Mammary epithelial cell (primary cell): ENCODE results near the gene PDZD4.

Experiments used
- EZH2 ChIP-seq: IDR thresholded peaks from 2 replicates; pipeline ENCODE4 v1.6.1; 2012; ENCODE audit warnings: low read length, inconsistent platforms, borderline replicate concordance
- TF ChIP-seq, protein P1 (sequence below), 2 donors: IDR thresholded peaks in 1 of 2; conservative IDR thresholded peaks in 1 of 2; 2 replicates each; pipeline ENCODE4 v1.5.1; 2011 to 2012; ENCODE audit warnings: inconsistent platforms in 2 of 2, low read length in 2 of 2, mild to moderate bottlenecking in 2 of 2, control low read depth in 1 of 2, low read depth in 1 of 2; ENCODE audit not compliant: insufficient read depth in 1 of 2; ENCODE audit errors: extremely low read depth in 1 of 2

GRCh38 chrX:153832728-153833127 lies 2.4 kb upstream of the PDZD4 start:
- TF ChIP-seq, protein P1, sequence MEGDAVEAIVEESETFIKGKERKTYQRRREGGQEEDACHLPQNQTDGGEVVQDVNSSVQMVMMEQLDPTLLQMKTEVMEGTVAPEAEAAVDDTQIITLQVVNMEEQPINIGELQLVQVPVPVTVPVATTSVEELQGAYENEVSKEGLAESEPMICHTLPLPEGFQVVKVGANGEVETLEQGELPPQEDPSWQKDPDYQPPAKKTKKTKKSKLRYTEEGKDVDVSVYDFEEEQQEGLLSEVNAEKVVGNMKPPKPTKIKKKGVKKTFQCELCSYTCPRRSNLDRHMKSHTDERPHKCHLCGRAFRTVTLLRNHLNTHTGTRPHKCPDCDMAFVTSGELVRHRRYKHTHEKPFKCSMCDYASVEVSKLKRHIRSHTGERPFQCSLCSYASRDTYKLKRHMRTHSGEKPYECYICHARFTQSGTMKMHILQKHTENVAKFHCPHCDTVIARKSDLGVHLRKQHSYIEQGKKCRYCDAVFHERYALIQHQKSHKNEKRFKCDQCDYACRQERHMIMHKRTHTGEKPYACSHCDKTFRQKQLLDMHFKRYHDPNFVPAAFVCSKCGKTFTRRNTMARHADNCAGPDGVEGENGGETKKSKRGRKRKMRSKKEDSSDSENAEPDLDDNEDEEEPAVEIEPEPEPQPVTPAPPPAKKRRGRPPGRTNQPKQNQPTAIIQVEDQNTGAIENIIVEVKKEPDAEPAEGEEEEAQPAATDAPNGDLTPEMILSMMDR (conservative IDR thresholded peaks at IDR 0.05 in 1 of 2, IDR thresholded peaks at IDR 0.05 in 1 of 2; ENCODE audit: extremely low read depth in 1 of 2, insufficient read depth in 1 of 2, low read depth in 1 of 2, low read length in 2 of 2), result no peak
- TF ChIP-seq EZH2, result no peak
